Effector memory CD8-positive, alpha-beta T cell (primary cell): ENCODE results near the gene MPC2.
"Not testable (repeated sequence)": the region's sequence is repeated elsewhere in the genome, so short reads cannot be mapped to it uniquely, and the experiment has no call there.

Experiments used
- ATAC-seq: fragments of 150-1000 bp; cut with Tn5 transposase; replicated peaks from 2 replicates; pipeline ENCODE4 v1.10.0; 2021; ENCODE audit warnings: mild to moderate bottlenecking, moderate library complexity
- DNase-seq, 3 experiments: peaks; one replicate each; pipeline ENCODE4 v3.0.0; 2021
- H3K27ac Mint-ChIP-seq, 2 donors: one replicate each; pipeline ENCODE4 v1.8.0; 2022; ENCODE audit warnings: mild to moderate bottlenecking in 2 of 2, mixed read lengths in 2 of 2, moderate library complexity in 2 of 2
- H3K27me3 Mint-ChIP-seq, 2 donors: one replicate each; pipeline ENCODE4 v1.8.0; 2022; ENCODE audit warnings: mixed read lengths in 2 of 2
- H3K36me3 Mint-ChIP-seq: one replicate; pipeline ENCODE4 v1.8.0; 2022; ENCODE audit warnings: mild to moderate bottlenecking, moderate library complexity, mixed read lengths; ENCODE audit not compliant: insufficient read depth
- H3K4me1 Mint-ChIP-seq, 2 donors: one replicate each; pipeline ENCODE4 v1.8.0; 2022; ENCODE audit warnings: low read depth in 2 of 2, mixed read lengths in 2 of 2
- H3K4me3 Mint-ChIP-seq, 2 donors: one replicate each; pipeline ENCODE4 v1.8.0; 2022; ENCODE audit warnings: mild to moderate bottlenecking in 2 of 2, mixed read lengths in 2 of 2, moderate library complexity in 2 of 2
- H3K9me3 Mint-ChIP-seq, 2 donors: one replicate each; pipeline ENCODE4 v1.8.0; 2022; ENCODE audit warnings: mixed read lengths in 2 of 2

MPC2 gene

DNA sequence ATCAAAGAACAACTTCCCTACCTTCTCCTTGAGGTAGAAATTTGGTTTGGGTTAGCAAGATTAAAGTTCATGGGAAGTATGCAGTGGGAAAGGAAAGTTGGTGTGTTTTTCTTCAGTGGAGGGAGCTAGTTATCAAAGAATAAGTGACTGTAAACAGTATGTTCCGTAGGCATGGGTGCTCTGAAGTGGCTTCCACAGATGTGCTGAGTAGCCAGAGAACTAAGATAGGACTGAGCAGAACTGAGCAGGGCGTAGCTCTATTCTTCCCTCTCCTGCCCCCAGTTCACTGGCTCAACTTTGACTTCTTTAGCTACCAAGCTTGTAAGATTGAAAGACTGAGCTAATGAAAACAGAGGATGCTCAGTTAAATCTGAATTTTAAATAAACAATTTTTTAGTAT lies 26.3 kb downstream of the MPC2 start:
- Mint-ChIP-seq H3K9me3 (peaks cover 6 to 9% of the 10 kb centered on the region in 2 donors), H3K4me1 (peaks cover 0 to 3% of the 10 kb centered on the region in 2 donors), H3K27me3 (peaks cover 11 to 17% of the 10 kb centered on the region in 2 donors), H3K27ac (no peak overlapping the region), H3K36me3 (peaks cover 2% of the 10 kb centered on the region), H3K4me3 (no peak overlapping the region)
- no peak for ATAC-seq
- DNase-seq: no peak

DNA sequence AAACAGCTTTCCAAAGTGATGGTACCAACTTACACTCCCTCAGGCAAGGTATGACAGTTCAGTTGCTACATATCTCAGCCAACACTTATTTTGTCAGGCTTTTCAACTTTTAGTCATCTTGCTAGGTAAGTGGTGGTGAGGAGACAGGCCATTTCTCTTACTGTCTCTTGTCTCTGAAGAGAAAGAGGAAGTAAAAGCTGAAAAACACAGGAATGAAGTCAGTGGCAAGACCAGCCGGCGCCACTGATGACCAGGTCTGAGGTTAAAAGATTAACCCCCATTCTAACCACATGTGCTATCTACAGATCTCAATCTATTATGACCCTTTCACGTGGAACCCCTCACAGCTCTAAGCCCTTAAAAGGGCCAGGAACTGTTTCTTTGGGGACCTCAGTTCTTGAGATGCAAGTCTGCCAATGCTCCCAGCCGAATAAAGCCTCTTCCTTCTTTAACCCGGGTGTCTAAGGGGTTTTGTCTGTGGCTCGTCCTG lies 27.1 kb downstream of the MPC2 start:
- DNase-seq (no peak), ATAC-seq (no peak)
- peaks cover 2% of the 10 kb centered on the region for H3K36me3 Mint-ChIP-seq
- no peak overlapping the region for H3K27ac Mint-ChIP-seq
- peaks cover 6 to 9% of the 10 kb centered on the region in 2 donors for H3K9me3 Mint-ChIP-seq
- peaks cover 0 to 3% of the 10 kb centered on the region in 2 donors for H3K4me1 Mint-ChIP-seq
- H3K4me3 Mint-ChIP-seq: no peak overlapping the region
- peaks cover 11 to 22% of the 10 kb centered on the region in 2 donors for H3K27me3 Mint-ChIP-seq

DNA sequence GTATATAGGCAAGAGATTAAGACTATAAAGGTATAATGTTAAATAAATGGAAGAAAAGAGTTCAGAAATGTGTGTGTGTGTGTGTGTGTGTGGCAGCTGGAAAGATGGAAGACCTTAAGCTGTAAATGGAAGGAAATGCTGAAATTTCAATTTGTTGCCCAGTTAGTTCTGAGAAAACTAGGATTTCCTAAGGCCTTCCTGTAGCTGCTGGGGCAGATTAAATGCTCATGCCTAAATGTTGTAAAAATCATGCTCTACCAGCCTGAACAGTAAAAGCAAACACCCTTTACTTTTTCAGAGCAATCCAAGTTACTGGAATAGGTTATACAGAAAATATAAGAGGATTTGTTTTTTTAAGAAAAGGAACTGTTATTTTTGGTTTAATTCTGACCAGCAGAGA lies 31.2 kb downstream of the MPC2 start:
- H3K4me3 Mint-ChIP-seq: no peak overlapping the region
- ATAC-seq (no peak), DNase-seq (no peak)
- no peak overlapping the region for H3K27ac Mint-ChIP-seq
- H3K36me3 Mint-ChIP-seq: no peaks in the 10 kb centered on the region
- H3K4me1 Mint-ChIP-seq: peaks cover 0 to 3% of the 10 kb centered on the region in 2 donors
- H3K9me3 Mint-ChIP-seq: peaks cover 6 to 9% of the 10 kb centered on the region in 2 donors
- peaks cover 11 to 27% of the 10 kb centered on the region in 2 donors for H3K27me3 Mint-ChIP-seq

DNA sequence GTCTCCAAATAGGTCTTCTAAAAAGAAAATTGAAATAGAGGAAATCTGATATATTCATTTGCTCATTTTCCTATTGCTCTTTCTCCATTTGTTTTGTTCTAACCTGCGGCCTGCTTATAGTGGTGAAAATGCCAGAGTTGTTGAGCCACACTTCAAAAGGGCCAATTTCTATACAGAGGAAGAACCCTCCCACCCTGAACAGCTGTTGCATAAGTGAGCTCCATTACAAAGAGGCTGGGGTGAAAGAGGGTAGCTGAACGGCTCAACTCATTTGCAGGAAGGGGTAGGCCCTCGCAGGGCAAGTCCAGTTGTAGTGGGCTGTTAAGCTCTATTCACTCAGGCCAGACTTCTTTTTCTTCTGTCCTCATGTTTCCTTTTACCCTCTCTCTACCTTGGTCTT lies 31.7 kb downstream of the MPC2 start:
- Mint-ChIP-seq H3K27me3 (peaks cover 6 to 27% of the 10 kb centered on the region in 2 donors), H3K27ac (no peak overlapping the region), H3K9me3 (peaks cover 3 to 5% of the 10 kb centered on the region in 2 donors), H3K4me1 (peaks cover 0 to 2% of the 10 kb centered on the region in 2 donors), H3K36me3 (no peaks in the 10 kb centered on the region), H3K4me3 (no peak overlapping the region)
- ATAC-seq (no peak), DNase-seq (no peak)

DNA sequence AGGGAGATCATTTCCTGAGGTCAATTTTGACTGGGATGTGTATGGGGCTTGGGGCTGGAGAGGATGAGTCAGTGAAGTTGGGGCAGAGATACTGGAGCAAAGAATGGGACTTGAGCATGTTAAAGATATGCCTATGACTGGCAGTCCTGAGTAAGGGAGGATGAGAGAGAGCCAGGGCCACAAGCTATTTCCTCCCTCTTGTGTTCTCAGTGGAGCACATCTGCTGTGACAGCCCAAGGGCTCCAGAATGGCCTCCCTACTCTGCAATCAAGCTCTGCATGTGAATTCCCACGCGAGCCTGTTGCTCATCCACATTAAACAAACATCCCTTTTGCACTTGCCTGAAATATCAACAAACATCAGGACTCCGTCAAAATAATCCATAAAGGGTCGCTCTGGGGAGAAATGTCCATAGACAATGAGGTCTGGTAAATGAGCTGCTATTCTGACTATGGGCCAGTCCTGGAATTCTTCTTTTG lies 32.2 kb downstream of the MPC2 start:
- H3K4me3 Mint-ChIP-seq: no peak overlapping the region
- H3K4me1 Mint-ChIP-seq: no peaks in the 10 kb centered on the region
- no peak overlapping the region for H3K27ac Mint-ChIP-seq
- DNase-seq: no peak
- no peak for ATAC-seq
- H3K9me3 Mint-ChIP-seq: peaks cover 0 to under 1% of the 10 kb centered on the region in 2 donors
- H3K36me3 Mint-ChIP-seq: no peaks in the 10 kb centered on the region
- H3K27me3 Mint-ChIP-seq: peaks cover under 1 to 27% of the 10 kb centered on the region in 2 donors

DNA sequence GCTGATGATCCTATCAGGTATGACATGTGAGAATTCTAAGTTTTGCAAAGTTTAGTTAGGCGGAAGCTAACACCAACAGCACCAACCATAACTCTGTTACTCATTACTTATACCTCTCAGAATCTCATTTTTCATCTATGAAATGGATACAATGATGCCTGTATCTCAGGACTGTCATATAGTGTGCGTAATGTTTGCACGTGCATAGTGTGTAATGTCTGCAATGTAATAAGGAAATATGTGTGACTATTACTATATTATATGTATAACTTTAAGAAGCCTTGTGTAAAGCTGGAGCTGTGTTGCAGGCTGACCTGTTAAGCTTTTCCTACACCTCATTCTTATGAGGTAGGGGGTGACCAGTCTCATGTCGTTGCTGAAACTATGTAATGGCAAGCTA lies 36.0 kb downstream of the MPC2 start:
- H3K36me3 Mint-ChIP-seq: no peaks in the 10 kb centered on the region
- no peak overlapping the region for H3K4me3 Mint-ChIP-seq
- H3K9me3 Mint-ChIP-seq: no peaks in the 10 kb centered on the region
- no peak for DNase-seq
- no peaks in the 10 kb centered on the region for H3K4me1 Mint-ChIP-seq
- H3K27ac Mint-ChIP-seq: no peak overlapping the region
- no peak for ATAC-seq
- peaks cover 0 to 13% of the 10 kb centered on the region in 2 donors for H3K27me3 Mint-ChIP-seq

DNA sequence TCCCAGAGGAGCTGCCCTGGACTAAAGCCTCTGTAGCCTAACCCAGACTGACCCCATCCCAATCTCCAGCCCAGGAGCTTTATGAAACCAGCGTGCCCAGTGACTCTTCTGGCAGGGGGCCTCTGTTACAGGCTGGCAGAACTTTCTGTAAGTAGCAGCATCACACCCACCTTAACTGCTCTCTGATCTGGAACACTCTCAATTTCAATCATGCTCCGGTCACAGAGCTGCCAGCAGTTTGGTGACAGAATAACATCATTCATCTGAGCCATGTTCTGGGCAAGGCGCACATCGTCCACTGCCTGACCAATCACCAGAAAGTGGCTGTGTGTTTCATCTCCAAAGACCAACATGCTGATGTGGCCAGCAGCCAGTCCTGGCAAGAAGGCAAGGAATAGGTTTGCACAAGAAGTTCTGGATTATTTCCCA lies 37.6 kb downstream of the MPC2 start:
- DNase-seq: no peak
- H3K4me1 Mint-ChIP-seq: no peaks in the 10 kb centered on the region
- H3K4me3 Mint-ChIP-seq: no peak overlapping the region
- no peaks in the 10 kb centered on the region for H3K9me3 Mint-ChIP-seq
- ATAC-seq: no peak
- H3K36me3 Mint-ChIP-seq: no peaks in the 10 kb centered on the region
- H3K27ac Mint-ChIP-seq: no peak overlapping the region
- H3K27me3 Mint-ChIP-seq: peaks cover 0 to 5% of the 10 kb centered on the region in 2 donors

DNA sequence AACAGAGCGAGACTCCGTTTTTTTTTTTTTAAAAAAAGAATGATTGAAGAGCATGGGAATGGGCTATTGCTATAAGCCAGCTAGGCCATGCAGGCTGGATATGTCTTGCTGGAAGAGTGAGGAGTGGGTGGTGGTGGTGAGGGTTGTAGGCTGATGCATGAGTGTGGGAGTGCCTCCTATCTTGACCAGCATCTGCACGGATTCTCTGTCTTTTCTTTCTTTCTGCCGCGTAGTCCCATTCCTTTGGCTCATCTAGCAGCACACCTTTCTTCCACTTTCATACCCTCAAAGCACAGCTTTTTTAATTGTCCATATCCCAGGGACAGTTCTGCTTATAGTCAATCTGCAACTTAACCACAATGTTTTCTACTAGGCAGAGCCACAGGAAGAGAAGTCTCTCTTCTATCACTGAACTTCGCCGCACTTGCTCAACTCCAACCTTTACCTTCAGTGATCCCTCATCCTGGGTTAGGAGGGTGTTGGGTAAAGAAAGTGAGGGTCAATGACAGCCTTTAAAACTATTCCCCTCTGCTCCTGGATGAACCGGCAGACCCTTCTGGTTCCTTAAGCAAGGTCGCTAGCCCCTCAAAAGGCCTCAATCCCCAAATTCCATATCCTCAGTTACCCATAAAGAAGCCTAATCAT lies 38.2 kb downstream of the MPC2 start:
- Mint-ChIP-seq H3K27ac (no peak overlapping the region), H3K4me1 (no peaks in the 10 kb centered on the region), H3K4me3 (no peak overlapping the region), H3K27me3 (peaks cover 0 to 10% of the 10 kb centered on the region in 2 donors), H3K9me3 (no peaks in the 10 kb centered on the region), H3K36me3 (no peaks in the 10 kb centered on the region)
- ATAC-seq: no peak
- DNase-seq: no peak

DNA sequence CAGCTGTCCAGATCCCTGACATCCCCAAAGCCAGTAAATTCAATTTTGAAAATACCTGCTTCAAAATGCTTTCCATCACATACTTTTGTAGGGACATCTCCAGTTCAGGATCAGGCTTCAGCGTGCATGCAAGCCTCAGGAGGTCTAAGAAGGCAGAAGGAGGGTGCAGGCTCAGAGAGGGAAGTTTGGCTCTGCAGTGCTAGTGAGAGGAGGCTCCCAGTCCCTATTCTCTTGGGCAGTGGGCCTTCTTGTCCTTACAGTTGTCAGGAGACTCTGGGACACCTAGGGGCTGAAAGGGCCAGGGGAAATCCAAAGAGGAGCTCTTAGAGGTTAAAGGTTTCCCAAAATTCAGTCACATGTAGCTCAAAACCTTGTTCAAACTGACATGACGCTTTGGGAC lies 43.1 kb downstream of the MPC2 start:
- no peaks in the 10 kb centered on the region for H3K9me3 Mint-ChIP-seq
- no peak for DNase-seq
- H3K27me3 Mint-ChIP-seq: peaks cover 10 to 13% of the 10 kb centered on the region in 2 donors
- no peak for ATAC-seq
- H3K4me3 Mint-ChIP-seq: no peak overlapping the region
- no peaks in the 10 kb centered on the region for H3K4me1 Mint-ChIP-seq
- H3K27ac Mint-ChIP-seq: no peak overlapping the region
- H3K36me3 Mint-ChIP-seq: no peaks in the 10 kb centered on the region

DNA sequence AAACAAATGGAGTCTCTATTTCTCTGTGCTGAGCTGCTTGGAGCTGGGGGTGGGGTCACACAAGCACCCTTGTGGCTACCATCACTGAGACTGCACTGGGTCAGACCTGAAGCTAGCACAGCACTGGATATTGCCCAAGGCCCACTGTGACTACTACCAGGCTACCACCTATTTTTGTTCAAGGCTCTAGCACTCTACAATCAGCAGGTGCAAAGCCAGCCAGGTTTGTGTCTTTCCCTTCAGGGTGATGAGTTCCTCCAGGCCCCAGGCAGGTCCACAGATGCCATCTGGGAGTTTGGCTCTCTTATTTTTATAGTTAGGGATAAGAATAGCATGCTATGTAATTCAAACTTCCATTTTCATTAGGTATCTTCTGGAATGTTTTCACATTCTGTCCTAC lies 46.5 kb downstream of the MPC2 start:
- no peaks in the 10 kb centered on the region for H3K36me3 Mint-ChIP-seq
- no peaks in the 10 kb centered on the region for H3K9me3 Mint-ChIP-seq
- peaks cover 23 to 27% of the 10 kb centered on the region in 2 donors for H3K27me3 Mint-ChIP-seq
- H3K27ac Mint-ChIP-seq: no peak overlapping the region
- H3K4me3 Mint-ChIP-seq: no peak overlapping the region
- ATAC-seq (no peak), DNase-seq (no peak)
- no peaks in the 10 kb centered on the region for H3K4me1 Mint-ChIP-seq

DNA sequence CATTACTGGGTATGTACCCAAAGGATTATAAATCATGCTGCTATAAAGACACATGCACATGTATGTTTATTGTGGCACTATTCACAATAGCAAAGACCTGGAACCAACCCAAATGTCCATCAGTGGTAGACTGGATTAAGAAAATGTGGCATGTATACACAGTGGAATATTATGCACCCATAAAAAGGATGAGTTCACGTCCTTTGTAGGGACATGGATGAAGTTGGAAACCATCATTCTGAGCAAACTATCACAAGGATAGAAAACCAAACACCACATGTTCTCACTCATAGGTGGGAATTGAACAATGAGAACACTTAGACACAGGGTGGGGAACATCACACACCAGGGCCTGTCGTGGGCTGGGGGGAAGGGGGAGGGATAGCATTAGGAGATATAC lies 49.7 kb downstream of the MPC2 start:
- H3K36me3 Mint-ChIP-seq, H3K9me3 Mint-ChIP-seq, H3K4me1 Mint-ChIP-seq, H3K27ac Mint-ChIP-seq, ATAC-seq, DNase-seq, H3K4me3 Mint-ChIP-seq: not testable (repeated sequence)
- peaks cover 26 to 41% of the 10 kb centered on the region in 2 donors for H3K27me3 Mint-ChIP-seq

DNA sequence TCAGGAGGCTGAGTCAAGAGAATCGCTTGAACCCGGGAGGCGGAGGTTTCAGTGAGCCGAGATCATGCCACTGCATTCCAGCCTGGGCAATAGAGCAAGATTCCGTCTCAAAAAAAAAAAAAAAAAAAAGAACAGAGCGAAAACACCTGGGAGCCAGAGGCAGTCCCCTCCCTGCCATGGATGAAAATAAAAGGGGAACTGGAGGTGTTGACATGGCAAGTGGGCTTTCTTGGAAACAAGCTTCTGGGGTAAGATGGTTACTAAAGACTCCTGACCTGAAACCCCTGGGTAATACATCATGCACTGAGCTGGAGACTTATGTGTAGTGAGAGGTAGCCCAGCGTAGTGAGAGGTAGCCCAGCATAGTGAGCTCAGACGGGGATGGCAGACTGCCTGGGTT lies 54.5 kb downstream of the MPC2 start:
- Mint-ChIP-seq H3K27me3 (peaks cover 18 to 32% of the 10 kb centered on the region in 2 donors), H3K36me3 (no peaks in the 10 kb centered on the region), H3K4me3 (no peak overlapping the region), H3K27ac (no peak overlapping the region), H3K9me3 (no peaks in the 10 kb centered on the region), H3K4me1 (no peaks in the 10 kb centered on the region)
- no peak for ATAC-seq
- DNase-seq: no peak

DNA sequence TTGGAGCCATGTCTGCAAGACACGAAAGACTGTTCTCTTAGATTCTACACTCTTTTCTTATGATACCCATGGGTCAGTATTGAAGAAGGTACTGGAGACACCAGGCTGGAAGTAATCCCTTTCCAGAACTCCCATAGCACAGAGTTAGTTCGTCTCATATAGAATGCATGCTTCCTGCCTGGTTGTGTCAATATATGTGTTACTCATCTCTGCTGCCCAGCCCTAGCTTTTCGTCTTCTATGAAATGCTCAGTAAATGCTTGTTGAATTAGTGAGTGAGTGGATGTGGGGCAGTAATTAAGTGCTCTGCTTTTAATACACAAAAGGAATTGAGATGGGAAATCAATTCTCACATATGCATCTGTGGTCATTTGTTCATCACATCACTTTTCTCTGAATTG lies 55.1 kb downstream of the MPC2 start:
- H3K27me3 Mint-ChIP-seq: peaks cover 18 to 32% of the 10 kb centered on the region in 2 donors

DNA sequence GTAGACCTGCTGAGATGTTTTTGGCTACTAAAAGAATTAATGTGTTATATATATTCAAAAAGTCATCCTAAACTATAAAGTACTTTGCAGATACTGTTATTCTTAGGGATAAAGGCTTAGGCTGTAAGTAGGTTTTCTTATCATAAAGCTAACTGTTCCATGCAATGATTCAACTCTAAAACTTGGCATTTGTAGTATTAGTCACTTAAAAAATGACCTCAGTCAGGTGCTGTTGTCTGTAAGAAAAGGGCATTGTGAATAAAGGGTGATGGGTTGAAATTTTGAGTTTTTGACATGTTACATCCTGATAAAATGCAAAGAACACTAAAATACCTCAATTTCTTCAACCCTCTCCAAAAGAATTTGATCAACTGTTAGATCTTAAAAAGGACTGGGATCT lies 55.8 kb downstream of the MPC2 start:
- Mint-ChIP-seq H3K4me1 (no peaks in the 10 kb centered on the region), H3K27ac (no peak overlapping the region)
- DNase-seq: no peak

More for the DNA sequence above, 55.1 kb downstream of the MPC2 start:
- no peak overlapping the region for H3K4me3 Mint-ChIP-seq
- H3K36me3 Mint-ChIP-seq: no peaks in the 10 kb centered on the region
- ATAC-seq: no peak
- H3K4me1 Mint-ChIP-seq: no peaks in the 10 kb centered on the region
- no peaks in the 10 kb centered on the region for H3K9me3 Mint-ChIP-seq
- no peak for DNase-seq
- H3K27ac Mint-ChIP-seq: no peak overlapping the region

More for the DNA sequence above, 55.8 kb downstream of the MPC2 start:
- H3K4me3 Mint-ChIP-seq: no peak overlapping the region
- ATAC-seq: no peak
- H3K36me3 Mint-ChIP-seq: no peaks in the 10 kb centered on the region
- peaks cover 11 to 31% of the 10 kb centered on the region in 2 donors for H3K27me3 Mint-ChIP-seq
- H3K9me3 Mint-ChIP-seq: no peaks in the 10 kb centered on the region
